Rectal smooth muscle tissue (tissue), 1 donor: ENCODE data around the gene SORCS2.

Source experiments
- H3K27ac ChIP-seq: one replicate; pipeline ENCODE4 v1.7.0; 2013; ENCODE audit warnings: low read depth, low read length, inconsistent platforms
- H3K27me3 ChIP-seq: one replicate; pipeline ENCODE4 v1.7.0; 2013; ENCODE audit warnings: low read length; ENCODE audit not compliant: control insufficient read depth, insufficient read depth
- H3K36me3 ChIP-seq: one replicate; pipeline ENCODE4 v1.7.0; 2013; ENCODE audit warnings: low read length; ENCODE audit not compliant: control insufficient read depth, insufficient read depth
- H3K4me1 ChIP-seq: one replicate; pipeline ENCODE4 v1.7.0; 2013; ENCODE audit warnings: low read length; ENCODE audit not compliant: control insufficient read depth, insufficient read depth
- H3K4me3 ChIP-seq: one replicate; pipeline ENCODE4 v1.7.0; 2013; ENCODE audit warnings: low read length
- H3K9ac ChIP-seq: one replicate; pipeline ENCODE4 v1.7.0; 2013; ENCODE audit warnings: low read length

SORCS2 gene

DNA sequence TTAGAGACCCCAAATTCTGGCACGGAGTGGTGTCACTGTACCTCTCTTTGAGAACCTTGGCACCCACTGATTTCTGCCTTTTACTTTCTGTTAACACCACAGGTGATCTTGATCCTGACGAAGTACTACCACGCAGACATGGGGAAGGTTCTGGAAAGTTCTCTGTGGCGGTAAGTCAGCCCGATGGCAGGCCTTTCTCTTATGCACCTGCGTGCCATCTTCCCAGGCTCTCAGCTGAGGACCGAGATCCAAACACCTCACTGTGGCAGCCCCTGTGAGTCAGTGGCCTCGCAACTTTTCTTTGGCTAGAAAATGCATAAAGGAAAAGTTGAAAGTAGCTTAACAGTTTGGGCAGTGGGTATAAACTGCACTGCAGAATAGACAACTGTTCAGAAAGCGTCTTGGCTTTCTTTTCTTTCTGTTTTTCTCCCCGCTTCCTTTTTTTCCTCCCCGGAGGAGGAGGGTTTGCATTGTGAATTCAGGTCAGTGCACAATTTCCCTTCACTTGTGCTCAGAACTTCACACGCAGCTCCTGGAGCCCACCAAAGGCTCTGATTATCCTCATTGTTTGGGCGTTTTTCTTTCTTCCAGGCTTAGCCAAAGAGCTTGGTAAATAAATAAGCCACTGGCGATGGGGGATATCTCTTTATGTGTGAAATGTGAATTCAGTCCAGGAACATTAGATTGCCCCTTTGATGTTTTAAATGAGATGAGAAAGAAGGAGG is 204.0 kb downstream of the SORCS2 start:
- Histone ChIP-seq H3K27ac (no peak overlapping the region), H3K4me3 (no peak overlapping the region), H3K27me3 (no peaks in the 10 kb centered on the region), H3K9ac (no peak overlapping the region), H3K4me1 (peaks cover 4% of the 10 kb centered on the region), H3K36me3 (no peaks in the 10 kb centered on the region)

DNA sequence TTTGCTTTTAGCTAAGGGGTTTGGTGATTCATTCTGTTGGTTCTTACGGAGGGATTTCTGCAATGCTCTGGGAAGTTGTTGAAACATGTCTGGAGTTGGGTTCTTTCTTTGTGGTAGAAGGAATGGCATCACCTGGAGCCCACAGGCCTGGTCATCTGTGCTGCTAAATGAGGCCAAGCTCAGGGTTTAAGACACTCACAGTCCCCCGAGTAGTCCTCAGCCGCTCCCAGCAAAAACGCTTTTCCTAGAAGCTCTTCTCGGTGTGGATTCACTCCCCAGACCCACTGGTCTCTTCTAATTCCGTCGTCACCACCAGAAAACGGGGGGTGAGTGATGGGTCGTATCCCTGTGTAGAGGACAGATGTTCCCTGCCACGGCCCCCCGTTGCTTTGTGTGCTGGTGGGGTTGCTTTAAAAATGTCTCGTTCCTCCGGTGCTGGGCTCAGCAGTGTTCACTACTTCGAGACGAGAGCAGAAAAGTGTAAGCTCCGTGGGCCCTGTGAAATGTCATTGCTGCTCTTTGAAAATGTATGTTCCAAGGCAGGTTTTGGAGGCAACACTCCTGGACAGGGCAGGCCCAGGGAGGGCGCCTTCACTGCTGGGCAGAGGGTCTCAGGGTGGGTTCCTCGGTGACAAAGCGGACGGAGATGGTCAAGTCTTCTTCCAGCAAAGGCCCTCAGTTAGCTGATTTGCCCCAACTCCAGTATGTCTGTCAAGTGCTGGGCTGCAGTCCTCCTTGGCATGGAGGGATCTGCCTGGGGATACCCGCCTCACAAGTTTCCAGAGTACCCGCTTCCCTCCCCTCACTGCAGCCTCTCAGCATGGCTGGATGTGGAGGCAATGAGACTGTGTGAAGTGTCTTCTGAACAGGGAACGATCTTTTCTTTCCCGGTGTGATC is 205.1 kb downstream of the SORCS2 start:
- Histone ChIP-seq H3K4me1 (peaks cover 6% of the 10 kb centered on the region), H3K27ac (no peak overlapping the region), H3K36me3 (no peaks in the 10 kb centered on the region), H3K4me3 (no peak overlapping the region), H3K27me3 (no peaks in the 10 kb centered on the region), H3K9ac (no peak overlapping the region)

DNA sequence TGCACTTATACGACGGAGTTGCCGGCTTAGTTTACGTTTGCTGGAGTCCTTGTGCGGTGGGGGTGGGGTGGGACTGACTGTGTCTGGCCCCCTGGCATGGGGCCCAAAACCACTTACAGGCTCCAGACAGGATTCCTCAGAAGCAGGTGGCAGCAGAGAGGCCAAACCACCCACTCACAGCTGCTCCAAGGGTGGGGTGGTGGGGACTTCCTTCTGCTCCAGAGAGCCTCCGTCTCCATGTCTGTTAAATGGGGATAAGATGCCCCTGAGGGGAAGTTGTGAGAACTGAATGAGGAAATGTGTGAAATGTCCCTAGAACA is 205.7 kb downstream of the SORCS2 start:
- H3K27ac ChIP-seq = no peak overlapping the region
- peaks cover 11% of the 10 kb centered on the region for H3K4me1 ChIP-seq
- no peak overlapping the region for H3K4me3 ChIP-seq
- no peak overlapping the region for H3K9ac ChIP-seq
- no peaks in the 10 kb centered on the region for H3K36me3 ChIP-seq
- no peaks in the 10 kb centered on the region for H3K27me3 ChIP-seq

DNA sequence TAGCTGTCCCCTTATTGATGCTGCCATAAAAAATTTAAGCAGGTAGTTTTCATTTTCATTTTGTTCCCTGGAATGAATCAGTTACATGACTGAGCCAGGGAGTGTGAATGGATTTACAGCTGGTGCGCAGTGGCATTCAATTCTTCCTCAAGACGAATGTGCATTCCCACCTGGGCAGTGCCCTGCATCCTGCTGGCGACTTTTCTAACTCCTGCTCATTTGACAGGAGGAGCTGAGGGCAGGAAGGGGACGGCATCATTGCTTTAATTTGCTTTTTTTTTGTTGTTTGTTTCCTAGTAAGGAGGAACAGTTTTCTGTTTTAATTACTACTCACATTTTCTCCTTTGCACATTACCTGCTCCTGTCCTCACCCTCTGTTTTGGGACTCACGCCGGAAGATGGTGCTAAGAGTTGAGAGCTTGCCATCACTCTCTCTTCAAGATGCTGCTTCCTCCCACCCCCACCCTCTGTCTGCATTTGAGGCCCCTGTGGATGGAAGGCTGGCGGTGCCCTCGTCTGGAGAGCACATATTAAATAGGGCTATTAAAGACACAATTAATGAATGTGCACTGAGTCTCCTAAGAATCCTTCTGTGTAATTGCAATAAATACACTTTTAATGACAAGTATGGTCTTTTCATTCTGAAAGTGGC is 206.6 kb downstream of the SORCS2 start:
- no peak overlapping the region for H3K4me3 ChIP-seq
- no peak overlapping the region for H3K27ac ChIP-seq
- no peak overlapping the region for H3K9ac ChIP-seq
- H3K27me3 ChIP-seq = no peaks in the 10 kb centered on the region
- peaks cover 14% of the 10 kb centered on the region for H3K4me1 ChIP-seq
- no peaks in the 10 kb centered on the region for H3K36me3 ChIP-seq

DNA sequence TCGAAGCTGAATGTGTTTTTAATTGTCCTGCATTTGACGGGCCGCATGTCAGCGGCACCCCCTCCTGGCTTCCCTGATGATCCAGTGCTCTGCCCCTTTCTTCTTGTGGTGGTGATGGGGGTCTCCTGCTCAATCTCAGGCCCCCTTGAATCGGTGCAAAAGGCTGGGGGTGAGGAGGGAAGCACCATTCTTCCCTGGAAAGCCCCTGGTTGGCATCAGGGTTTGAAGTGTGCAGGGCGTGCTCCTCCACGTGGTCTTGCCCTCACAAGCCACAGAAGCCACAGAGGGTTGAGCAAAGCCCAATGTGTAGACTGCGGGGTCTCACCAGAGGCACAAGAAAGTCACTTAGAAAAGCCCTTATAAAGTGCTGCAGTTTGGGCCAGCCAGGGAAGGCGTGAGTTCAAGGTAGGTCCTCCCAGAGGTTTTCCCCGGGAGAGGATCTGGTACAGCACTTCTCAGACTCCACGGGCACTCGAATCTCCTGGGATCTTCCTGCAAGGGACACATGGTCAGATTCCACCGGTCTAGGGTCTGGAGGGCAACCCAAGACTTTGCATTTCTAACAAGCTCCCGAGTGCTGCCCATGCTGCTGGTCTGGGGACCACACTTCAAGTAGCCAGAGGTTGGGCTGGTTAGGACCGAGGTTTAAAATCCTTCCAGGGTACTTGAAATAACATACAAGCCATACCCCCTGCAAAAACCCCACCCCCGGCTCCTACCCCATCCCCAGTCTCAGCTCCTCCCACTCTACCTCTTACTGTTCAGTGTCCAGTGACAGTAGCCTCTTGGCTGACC is 207.3 kb downstream of the SORCS2 start:
- Histone ChIP-seq H3K9ac (no peak overlapping the region), H3K4me1 (peaks cover 14% of the 10 kb centered on the region), H3K27me3 (no peaks in the 10 kb centered on the region), H3K4me3 (no peak overlapping the region), H3K27ac (no peak overlapping the region), H3K36me3 (no peaks in the 10 kb centered on the region)

DNA sequence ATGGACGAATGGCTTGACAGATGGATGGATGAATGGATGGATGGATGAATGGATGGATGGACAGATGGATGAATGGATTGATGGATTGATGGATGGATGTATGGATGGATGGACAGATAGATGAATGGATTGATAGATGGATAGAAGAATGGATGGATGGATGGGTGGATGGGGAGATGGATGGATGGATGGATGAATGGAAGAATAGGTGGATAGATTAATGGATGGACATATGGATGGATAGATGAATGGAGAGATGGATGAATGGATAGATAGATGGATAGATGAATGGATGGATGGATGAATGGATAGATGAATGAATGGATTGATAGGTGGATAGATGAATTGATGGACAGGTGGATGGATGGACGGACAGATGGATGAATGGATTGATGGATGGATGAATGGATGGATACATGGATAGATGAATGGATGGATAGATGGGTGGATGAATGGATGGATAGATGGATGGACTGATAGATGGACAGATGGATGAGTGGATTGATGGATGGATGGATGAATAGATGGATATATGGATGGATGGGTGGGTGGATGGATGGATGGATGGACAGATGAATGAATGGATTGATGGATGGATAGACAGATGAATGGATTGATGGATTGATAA is 208.4 kb downstream of the SORCS2 start:
- no peak overlapping the region for H3K27ac ChIP-seq
- no peaks in the 10 kb centered on the region for H3K36me3 ChIP-seq
- no peaks in the 10 kb centered on the region for H3K27me3 ChIP-seq
- H3K4me3 ChIP-seq = no peak overlapping the region
- H3K9ac ChIP-seq = no peak overlapping the region
- peaks cover 14% of the 10 kb centered on the region for H3K4me1 ChIP-seq

DNA sequence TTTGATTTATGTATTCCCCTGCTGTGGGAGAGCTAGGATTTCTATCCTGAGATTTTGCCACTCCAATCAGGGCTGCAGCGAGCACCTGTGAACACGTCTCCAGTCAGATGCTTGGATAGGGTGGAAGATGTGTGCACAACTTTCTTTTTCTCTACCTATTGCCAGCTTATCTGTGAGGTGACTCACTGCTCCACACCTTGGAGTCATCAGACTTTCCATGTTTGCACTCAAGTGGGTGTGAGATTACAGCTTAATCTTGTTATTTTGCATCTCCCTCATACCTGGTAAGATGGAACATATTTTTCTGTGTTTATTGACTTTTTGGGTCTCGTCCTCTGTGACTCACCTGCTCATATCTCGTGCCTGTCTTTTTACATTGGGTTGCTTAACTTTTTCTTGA is 210.2 kb downstream of the SORCS2 start:
- Histone ChIP-seq H3K27ac (no peak overlapping the region), H3K9ac (no peak overlapping the region), H3K4me3 (no peak overlapping the region), H3K4me1 (peaks cover 14% of the 10 kb centered on the region), H3K27me3 (no peaks in the 10 kb centered on the region), H3K36me3 (no peaks in the 10 kb centered on the region)

DNA sequence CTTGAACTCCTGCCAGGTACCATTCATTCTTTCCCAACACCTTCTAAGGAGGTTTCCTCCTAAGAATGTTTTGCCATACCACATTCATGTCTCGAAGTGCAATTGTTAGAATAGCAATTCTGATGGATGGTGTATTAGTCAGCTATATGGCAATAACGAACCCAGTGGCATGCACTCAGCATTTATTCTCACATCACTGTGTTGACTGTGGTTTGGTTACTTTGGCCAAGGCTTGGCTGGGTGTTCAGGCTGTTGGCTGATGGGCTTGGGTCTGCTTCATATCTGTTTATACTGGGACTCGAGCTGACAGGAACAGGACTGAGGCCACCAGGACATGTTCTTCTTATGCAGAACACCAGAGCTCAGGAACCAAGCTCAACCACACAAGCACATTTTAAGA is 210.7 kb downstream of the SORCS2 start:
- Histone ChIP-seq H3K27ac (no peak overlapping the region), H3K4me1 (peaks cover 10% of the 10 kb centered on the region), H3K4me3 (no peak overlapping the region), H3K36me3 (no peaks in the 10 kb centered on the region), H3K27me3 (no peaks in the 10 kb centered on the region), H3K9ac (no peak overlapping the region)

DNA sequence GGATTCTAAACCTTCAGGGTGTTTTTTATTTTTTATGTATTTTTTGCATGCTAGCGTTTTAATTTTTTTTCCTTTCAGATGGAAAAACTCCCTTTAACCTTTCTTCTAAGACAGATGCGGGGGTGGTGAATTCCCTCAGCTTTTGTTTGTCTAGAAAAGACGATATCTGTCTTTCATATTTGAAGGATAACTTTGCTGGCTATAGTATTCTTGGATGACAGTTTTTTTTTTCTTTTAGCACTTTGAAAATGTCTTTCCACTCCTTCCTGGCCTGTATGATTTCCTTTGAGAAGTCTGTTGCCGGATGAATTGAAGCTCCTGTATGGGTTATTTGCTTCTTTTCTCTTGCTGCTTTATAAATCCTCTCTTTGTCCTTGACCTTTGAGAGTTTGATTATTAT is 215.8 kb downstream of the SORCS2 start:
- Histone ChIP-seq H3K36me3 (no peaks in the 10 kb centered on the region), H3K4me1 (peaks cover 21% of the 10 kb centered on the region), H3K27ac (no peak overlapping the region), H3K4me3 (no peak overlapping the region), H3K9ac (no peak overlapping the region), H3K27me3 (no peaks in the 10 kb centered on the region)

DNA sequence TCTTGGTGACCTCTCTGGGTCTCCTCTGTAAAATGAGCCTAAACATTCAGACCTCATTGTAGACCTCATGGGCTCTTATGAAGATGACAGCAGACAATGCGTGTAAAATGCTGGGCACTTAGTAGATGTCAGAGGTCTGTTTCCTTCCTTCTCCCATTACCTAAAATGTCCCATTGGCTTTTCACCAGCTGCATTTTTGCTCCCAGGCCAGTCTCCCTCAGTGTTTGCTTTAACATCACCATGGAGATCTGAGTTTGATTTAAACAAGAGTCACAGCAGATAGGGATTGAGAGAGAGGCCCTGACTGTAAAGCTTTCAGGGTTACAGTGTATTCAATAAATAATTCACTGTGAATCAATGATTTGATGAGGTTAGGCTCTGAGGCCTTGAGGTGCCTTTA is 218.1 kb downstream of the SORCS2 start:
- Histone ChIP-seq H3K4me3 (no peak overlapping the region), H3K27me3 (no peaks in the 10 kb centered on the region), H3K27ac (peak overlapping the region; percentile 3), H3K36me3 (no peaks in the 10 kb centered on the region), H3K4me1 (peaks cover 19% of the 10 kb centered on the region), H3K9ac (no peak overlapping the region)

DNA sequence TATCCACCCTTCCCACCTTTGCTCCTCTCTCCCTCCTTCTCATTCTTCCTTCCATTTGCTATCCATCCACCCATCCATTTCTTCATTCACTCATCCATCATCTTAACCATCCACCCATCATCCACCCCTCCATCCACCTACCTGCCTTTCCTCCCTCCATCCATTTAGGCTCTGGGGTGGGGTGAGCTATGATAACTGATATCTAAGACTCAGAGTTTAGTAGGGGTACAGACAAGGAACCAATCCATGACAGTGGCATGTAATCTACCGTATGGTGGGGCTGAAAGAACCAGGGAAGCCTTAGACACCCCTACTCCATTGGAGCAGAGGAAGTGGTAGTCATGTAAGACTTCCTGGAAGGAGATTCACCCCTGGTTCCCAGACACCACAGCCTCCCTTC is 219.2 kb downstream of the SORCS2 start:
- H3K4me3 ChIP-seq = no peak overlapping the region
- no peaks in the 10 kb centered on the region for H3K27me3 ChIP-seq
- H3K9ac ChIP-seq = no peak overlapping the region
- H3K27ac ChIP-seq = no peak overlapping the region
- peaks cover 19% of the 10 kb centered on the region for H3K4me1 ChIP-seq
- no peaks in the 10 kb centered on the region for H3K36me3 ChIP-seq
